HG03066 (cell line): Measurements from ENCODE around the gene SORT1.
"Not testable (repeated sequence)": the region's sequence is repeated elsewhere in the genome, so short reads cannot be mapped to it uniquely, and the experiment has no call there.

Experiments
- ATAC-seq: cut with Tn5 transposase; IDR thresholded peaks from one replicate; pipeline ENCODE4 v1.9.1; 2021; ENCODE audit warnings: low read depth; ENCODE audit not compliant: unreplicated experiment

SORT1 gene

GRCh38 chr1:109383087-109383779 is 14.5 kb downstream of the SORT1 start:
- ATAC-seq: no peak

GRCh38 chr1:109381573-109381972 is 16.1 kb downstream of the SORT1 start:
- ATAC-seq: no peak

GRCh38 chr1:109379907-109380306 is 17.8 kb downstream of the SORT1 start:
- ATAC-seq: no peak

- no peak for ATAC-seq
These were observed 18.3 kb downstream of the SORT1 start for GRCh38 chr1:109379422-109379821.

- ATAC-seq: no peak
These were observed 20.0 kb downstream of the SORT1 start for GRCh38 chr1:109377698-109378097.

GRCh38 chr1:109373696-109374095 is 24.0 kb downstream of the SORT1 start:
- not testable (repeated sequence) for ATAC-seq

GRCh38 chr1:109373126-109373525 is 24.6 kb downstream of the SORT1 start:
- no peak for ATAC-seq

GRCh38 chr1:109372281-109372680 is 25.4 kb downstream of the SORT1 start:
- ATAC-seq: no peak

GRCh38 chr1:109371341-109371739 is 26.4 kb downstream of the SORT1 start:
- no peak for ATAC-seq

- ATAC-seq: no peak
These were observed 26.9 kb downstream of the SORT1 start for GRCh38 chr1:109370712-109371340.

- ATAC-seq: no peak
These were observed 28.5 kb downstream of the SORT1 start for GRCh38 chr1:109369167-109369746.

GRCh38 chr1:109368464-109368863 is 29.3 kb downstream of the SORT1 start:
- no peak for ATAC-seq

- no peak for ATAC-seq
These were observed 30.1 kb downstream of the SORT1 start for GRCh38 chr1:109367626-109368025.

- ATAC-seq: no peak
These were observed 32.0 kb downstream of the SORT1 start for GRCh38 chr1:109365642-109366204.

- ATAC-seq: no peak
These were observed 36.1 kb downstream of the SORT1 start for GRCh38 chr1:109361649-109362048.

- no peak for ATAC-seq
These were observed 36.6 kb downstream of the SORT1 start for GRCh38 chr1:109361069-109361468.

GRCh38 chr1:109357616-109358015 is 40.1 kb downstream of the SORT1 start:
- ATAC-seq: no peak

GRCh38 chr1:109356915-109357314 is 40.8 kb downstream of the SORT1 start:
- ATAC-seq: no peak

GRCh38 chr1:109356505-109356904 is 41.2 kb downstream of the SORT1 start:
- no peak for ATAC-seq

GRCh38 chr1:109354929-109355328 is 42.8 kb downstream of the SORT1 start:
- ATAC-seq: no peak

GRCh38 chr1:109351457-109351856 is 46.3 kb downstream of the SORT1 start:
- no peak for ATAC-seq

- ATAC-seq: no peak
These were observed 47.1 kb downstream of the SORT1 start for GRCh38 chr1:109350655-109351054.
